OCI-LY3 (cell line): ENCODE measurements around the gene FNDC5.

Experiments used
- H2AFZ ChIP-seq: fragments of 200-600, 300-600 bp; shearing (Covaris generic); 2 replicates; pipeline ENCODE4 v1.6.0; 2014; ENCODE audit warnings: antibody characterized with exemption, low read depth, low read length
- H3K27ac ChIP-seq: fragments of 200-600, 300-600 bp; sonication (generic); 2 replicates; pipeline ENCODE4 v1.5.1; 2014; ENCODE audit warnings: mild to moderate bottlenecking, low read length, moderate library complexity, mixed read lengths
- H3K27me3 ChIP-seq: fragments of 200-600, 300-600 bp; sonication (generic); 2 replicates; pipeline ENCODE4 v1.6.1; 2014; ENCODE audit warnings: low read depth, low read length, mixed read lengths
- H3K36me3 ChIP-seq: fragments of 200-600, 300-600 bp; sonication (generic); replicated peaks from 2 replicates; pipeline ENCODE3; 2014; ENCODE audit warnings: low read depth, low read length, mixed read lengths
- H3K4me1 ChIP-seq: fragments of 300-600, 200-600 bp; sonication (generic); 2 replicates; pipeline ENCODE4 v1.6.1; 2014; ENCODE audit warnings: low read length, mixed read lengths
- H3K4me2 ChIP-seq: fragments of 200-600, 300-600 bp; sonication (generic); 2 replicates; pipeline ENCODE4 v1.6.1; 2014; ENCODE audit warnings: low read length, mixed read lengths
- H3K4me3 ChIP-seq: fragments of 300-600, 200-600 bp; sonication (generic); 2 replicates; pipeline ENCODE4 v1.5.1; 2014; ENCODE audit warnings: antibody characterized with exemption, mild to moderate bottlenecking, low read length, moderate library complexity
- H3K79me2 ChIP-seq: fragments of 300-600, 200-600 bp; shearing (Covaris generic); 2 replicates; pipeline ENCODE4 v1.6.1; 2014; ENCODE audit warnings: mild to moderate bottlenecking, low read length, mixed read lengths
- H3K9ac ChIP-seq: fragments of 300-600, 200-600 bp; shearing (Covaris generic); 2 replicates; pipeline ENCODE4 v1.6.0; 2014; ENCODE audit warnings: mild to moderate bottlenecking, low read length, moderate library complexity
- H3K9me3 ChIP-seq: fragments of 200-600, 300-600 bp; shearing (Covaris generic); 2 replicates; pipeline ENCODE4 v1.6.1; 2014; ENCODE audit warnings: low read length, mixed read lengths; ENCODE audit not compliant: insufficient read depth
- H4K20me1 ChIP-seq: fragments of 200-600, 300-600 bp; sonication (generic); 2 replicates; pipeline ENCODE4 v1.6.1; 2016; ENCODE audit warnings: low read length, mixed read lengths; ENCODE audit not compliant: insufficient read depth
- CTCF ChIP-seq: fragments of 200-600, 300-600 bp; sonication (generic); IDR thresholded peaks from 2 replicates; pipeline ENCODE4 v1.5.1; 2014; ENCODE audit warnings: antibody characterized with exemption, low read length, low read depth
- EZH2phosphoT487 ChIP-seq: fragments of 200-600 bp; shearing (Covaris generic); IDR thresholded peaks from 2 replicates; pipeline ENCODE4 v1.6.1; 2018; ENCODE audit warnings: antibody characterized with exemption, mixed run types, low read depth

The FNDC5 gene

GRCh38 chr1:32886004-32886827 lies 15.5 kb upstream of the FNDC5 start, which contains the start of gene HPCA:
HPCA (plus strand) TSS chr1:32886491; CDS start chr1:32888899, 2,408 bp downstream.
- Histone ChIP-seq H2AFZ (no peak within 1 kb of the TSS), H3K36me3 (no peaks in the 10 kb centered on the region), H4K20me1 (no peaks in the 10 kb centered on the region), H3K27me3 (no peaks in the 10 kb centered on the region), H3K27ac (no peak within 1 kb of the TSS), H3K4me3 (no peak within 1 kb of the TSS), H3K79me2 (no peaks in the 10 kb centered on the region), H3K9ac (no peak within 1 kb of the TSS), H3K9me3 (no peaks in the 10 kb centered on the region), H3K4me1 (no peaks in the 10 kb centered on the region), H3K4me2 (no peak within 1 kb of the TSS)
- no peak for TF ChIP-seq EZH2phosphoT487
- TF ChIP-seq CTCF = no peak

DNA sequence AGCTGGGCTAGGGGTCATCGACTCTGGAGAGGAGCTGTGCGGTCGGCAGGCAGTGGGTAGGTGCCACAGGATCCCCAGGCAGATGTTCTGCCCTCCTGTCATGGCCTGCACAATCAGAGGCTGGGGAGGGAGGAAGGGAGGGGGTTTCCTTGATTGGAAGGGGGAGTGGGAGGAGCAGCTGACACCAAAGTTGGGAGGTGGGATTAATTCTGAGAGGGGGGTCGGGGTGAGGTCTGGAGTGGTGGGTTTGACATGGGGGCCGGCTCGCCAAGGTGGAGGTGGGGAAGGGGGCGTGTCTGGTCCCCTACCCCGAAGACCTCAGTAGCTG lies 14.9 kb upstream of the FNDC5 start:
- Histone ChIP-seq H3K36me3 (no peaks in the 10 kb centered on the region), H3K4me3 (no peak overlapping the region), H3K79me2 (no peaks in the 10 kb centered on the region), H3K4me1 (no peaks in the 10 kb centered on the region), H3K27ac (no peak overlapping the region), H3K27me3 (no peaks in the 10 kb centered on the region), H2AFZ (no peak overlapping the region), H4K20me1 (no peaks in the 10 kb centered on the region), H3K9ac (no peak overlapping the region), H3K4me2 (no peak overlapping the region), H3K9me3 (no peaks in the 10 kb centered on the region)
- TF ChIP-seq CTCF = no peak
- TF ChIP-seq EZH2phosphoT487 = no peak

GRCh38 chr1:32884726-32885125 lies 14.0 kb upstream of the FNDC5 start:
- Histone ChIP-seq H3K27me3 (no peaks in the 10 kb centered on the region), H3K79me2 (no peaks in the 10 kb centered on the region), H2AFZ (no peak overlapping the region), H3K9ac (no peak overlapping the region), H4K20me1 (no peaks in the 10 kb centered on the region), H3K27ac (no peak overlapping the region), H3K9me3 (no peaks in the 10 kb centered on the region), H3K4me1 (no peaks in the 10 kb centered on the region), H3K36me3 (no peaks in the 10 kb centered on the region), H3K4me3 (no peak overlapping the region), H3K4me2 (no peak overlapping the region)
- no peak for TF ChIP-seq EZH2phosphoT487
- TF ChIP-seq CTCF = no peak

DNA sequence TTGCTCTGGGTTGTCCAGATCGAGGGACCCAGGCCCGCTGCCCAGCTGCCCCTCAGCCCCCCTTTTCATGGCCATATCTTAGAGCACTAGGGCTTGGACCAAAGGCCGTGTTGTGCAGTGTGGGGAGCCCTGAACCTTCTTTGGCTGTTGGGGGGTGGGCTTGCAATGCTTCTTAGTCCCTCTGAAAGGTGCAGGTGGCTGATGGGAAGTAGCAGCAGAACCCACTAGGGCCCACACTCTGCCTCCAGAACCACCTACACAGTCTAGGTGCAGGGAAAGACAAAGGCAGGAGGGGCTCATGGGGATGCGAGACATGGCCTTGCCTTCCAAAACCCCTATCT lies 13.3 kb upstream of the FNDC5 start:
- no peak overlapping the region for H3K27ac ChIP-seq
- H3K27me3 ChIP-seq = no peaks in the 10 kb centered on the region
- no peaks in the 10 kb centered on the region for H3K9me3 ChIP-seq
- H3K9ac ChIP-seq = no peak overlapping the region
- no peaks in the 10 kb centered on the region for H3K79me2 ChIP-seq
- H3K4me1 ChIP-seq = no peaks in the 10 kb centered on the region
- no peaks in the 10 kb centered on the region for H3K36me3 ChIP-seq
- H4K20me1 ChIP-seq = no peaks in the 10 kb centered on the region
- no peak overlapping the region for H2AFZ ChIP-seq
- no peak overlapping the region for H3K4me3 ChIP-seq
- TF ChIP-seq CTCF = no peak
- TF ChIP-seq EZH2phosphoT487 = no peak
- H3K4me2 ChIP-seq = no peak overlapping the region
